VCaP (cell line): Measurements from ENCODE around the gene SLC18B1.

Source experiments
- H3K27ac ChIP-seq: fragments of 450-650 bp; 2 replicates; pipeline ENCODE4 v1.5.1; 2017
- CTCF ChIP-seq: fragments of 450-650 bp; conservative IDR thresholded peaks from 2 replicates; pipeline ENCODE4 v1.5.1; 2017; ENCODE audit warnings: mild to moderate bottlenecking, moderate library complexity

SLC18B1 gene

GRCh38 chr6:132728616-132729015 lies 69.8 kb downstream of the SLC18B1 start:
- no peak for TF ChIP-seq CTCF
- H3K27ac ChIP-seq = no peak overlapping the region

GRCh38 chr6:132726608-132726975 lies 71.8 kb downstream of the SLC18B1 start:
- no peak for TF ChIP-seq CTCF
- H3K27ac ChIP-seq = no peak overlapping the region

- no peak overlapping the region for H3K27ac ChIP-seq
- TF ChIP-seq CTCF = no peak
These were observed 72.4 kb downstream of the SLC18B1 start for GRCh38 chr6:132725947-132726607.

GRCh38 chr6:132725471-132725870 lies 73.0 kb downstream of the SLC18B1 start:
- no peak overlapping the region for H3K27ac ChIP-seq
- TF ChIP-seq CTCF = no peak

GRCh38 chr6:132719736-132720448 lies 78.5 kb downstream of the SLC18B1 start:
- no peak overlapping the region for H3K27ac ChIP-seq
- no peak for TF ChIP-seq CTCF
